Fibroblast of the aortic adventitia (primary cell): Measurements from ENCODE around the gene FBRS. TPM values are rescaled to one million over a fixed set of nuclear protein-coding genes. Genes with fewer than 3 reads are reported as not detected.

Source experiments
- DNase-seq: peaks from one replicate; pipeline ENCODE4 v3.0.0-alpha.2; 2010; ENCODE audit warnings: low read depth
- H3K4me3 ChIP-seq: 2 replicates; pipeline ENCODE4 v1.5.1; 2011; ENCODE audit warnings: low read depth, mild to moderate bottlenecking, control low read depth, low read length, moderate library complexity
- CTCF ChIP-seq: IDR thresholded peaks from 2 replicates; pipeline ENCODE4 v1.5.1; 2011; ENCODE audit warnings: mild to moderate bottlenecking, low read length, control low read depth, inconsistent platforms; ENCODE audit not compliant: insufficient read depth
- small RNA-seq: library from RNA; depleted of rRNA; stranded (forward); fragments of <200 nt; gene quantifications from one replicate; pipeline ENCODE3, GENCODE V24; 2012
- total RNA-seq: library from RNA; depleted of rRNA; stranded (reverse); fragments of >200 nt; gene quantifications from 2 replicates; pipeline ENCODE4 v1.2.3, GENCODE V29; 2012; ENCODE audit warnings: low replicate concordance

FBRS gene
- total RNA-seq, 1 donor = 18.3 TPM

GRCh38 chr16:30710971-30711370 lies 52.7 kb downstream of the FBRS start:
- no peak overlapping the region for H3K4me3 ChIP-seq
- DNase-seq = no peak
- TF ChIP-seq CTCF = no peak

- no peak overlapping the region for H3K4me3 ChIP-seq
- TF ChIP-seq CTCF = no peak
- no peak for DNase-seq
Observed at GRCh38 chr16:30711712-30712111, 53.5 kb downstream of the FBRS start.

GRCh38 chr16:30715750-30716445 lies 57.7 kb downstream of the FBRS start:
- TF ChIP-seq CTCF = no peak
- no peak for DNase-seq
- no peak overlapping the region for H3K4me3 ChIP-seq

GRCh38 chr16:30720086-30720485 lies 61.9 kb downstream of the FBRS start:
- TF ChIP-seq CTCF = no peak
- no peak overlapping the region for H3K4me3 ChIP-seq
- no peak for DNase-seq

Small RNA genes lying within 50 kb of the gene (small RNA-seq; reads per million reads assigned to genes)
- gene AC093249.1 (not detected), gene RNU6-1043P (not detected), gene RNU6-416P (not detected), gene SNORA30 (594 reads per million, percentile 99 among the genes with 10 or more reads in this experiment)

Other genes with a start within 250 kb of the FBRS start
- gene DCTPP1, start 228.4 kb upstream of the FBRS start, total RNA-seq = 28.0 and 42.0 TPM in 2 replicates
- 15.0 and 15.8 TPM in 2 replicates for gene SEPHS2, start 212.6 kb upstream of the FBRS start, total RNA-seq
- not detected in 2 replicates for gene ITGAL, start 185.7 kb upstream of the FBRS start, total RNA-seq
- 20.9 and 21.6 TPM in 2 replicates for gene ZNF768, start 131.9 kb upstream of the FBRS start, total RNA-seq
- 14.0 and 16.0 TPM in 2 replicates for gene ZNF747, start 123.6 kb upstream of the FBRS start, total RNA-seq
- 5.3 and 11.2 TPM in 2 replicates for gene ZNF764, start 100.1 kb upstream of the FBRS start, total RNA-seq
- gene ZNF688, start 86.7 kb upstream of the FBRS start, total RNA-seq = 6.7 and 57.4 TPM in 2 replicates
- gene ZNF785, start 72.7 kb upstream of the FBRS start, total RNA-seq = 8.1 and 8.3 TPM in 2 replicates
- 7.0 and 8.1 TPM in 2 replicates for gene ZNF689, start 48.0 kb upstream of the FBRS start, total RNA-seq
- gene PRR14, start 7.5 kb upstream of the FBRS start, total RNA-seq = 8.8 and 14.5 TPM in 2 replicates
- gene SRCAP, start 40.7 kb downstream of the FBRS start, total RNA-seq = 10.8 and 21.9 TPM in 2 replicates
- gene PHKG2, start 90.0 kb downstream of the FBRS start, total RNA-seq = 20.8 and 24.0 TPM in 2 replicates
- 0.49 and 2.7 TPM in 2 replicates for gene CFAP119, start 103.6 kb downstream of the FBRS start, total RNA-seq
- gene RNF40, start 103.9 kb downstream of the FBRS start, total RNA-seq = 73.5 and 89.4 TPM in 2 replicates
- gene ZNF629, start 128.8 kb downstream of the FBRS start, total RNA-seq = 10.6 and 15.0 TPM in 2 replicates
- 22.3 and 45.5 TPM in 2 replicates for gene BCL7C, start 235.6 kb downstream of the FBRS start, total RNA-seq
- 2.5 and 3.2 TPM in 2 replicates for gene CTF1, start 238.2 kb downstream of the FBRS start, total RNA-seq